Motor neuron (in vitro differentiated cells): ENCODE data around the gene PCCA. TPM values are rescaled to one million over a fixed set of nuclear protein-coding genes. Genes with fewer than 3 reads are reported as not detected.

ENCODE experiments used
- ATAC-seq, 8 experiments: fragments of 200-7000 bp; cut with Tn5 transposase; replicated peaks in 6 of 8; 2 replicates each; pipeline ENCODE4 v1.8.0; 2021; ENCODE audit warnings: mild to moderate bottlenecking in 8 of 8, moderate library complexity in 8 of 8
- H3K27ac ChIP-seq, 2 donors: fragments of 250-450 bp; sonication (Bioruptor Pico); 2 replicates each; pipeline ENCODE4 v1.9.0; 2021; ENCODE audit warnings: antibody characterized with exemption in 2 of 2, mild to moderate bottlenecking in 2 of 2, moderate library complexity in 1 of 2
- H3K4me1 ChIP-seq, 2 donors: fragments of 250-450 bp; sonication (Bioruptor Pico); replicated peaks in 1 of 2; 2 replicates each; pipeline ENCODE4 v1.6.1; 2021; ENCODE audit warnings: antibody characterized with exemption in 2 of 2, mild to moderate bottlenecking in 2 of 2, moderate library complexity in 1 of 2
- H3K4me3 ChIP-seq, 5 donors: fragments of 250-450 bp; sonication (Bioruptor Pico); 2 replicates each; pipeline ENCODE4 v1.9.0; 2021; ENCODE audit warnings: antibody characterized with exemption in 5 of 5, mild to moderate bottlenecking in 5 of 5, moderate library complexity in 4 of 5
- WGBS, 10 experiments: fragments of 450-650 bp; shearing (Covaris generic); methylation state at CpG; one replicate each; pipeline ENCODE4 v1.0.0; 2022; 5-methylcytosine and 5-hydroxymethylcytosine counted together
- in situ Hi-C, 9 experiments: fragments of 400-800 bp; cut with MboI; loops; one replicate each; pipeline ENCODE4 v1.15.0; 2021; ENCODE audit warnings: low sequenced_read_pairs in 9 of 9, low pct_unique_long_range_greater_than_20kb in 2 of 9; ENCODE audit not compliant: unreplicated experiment in 9 of 9
- total RNA-seq, 8 experiments: library from RNA; unstranded; fragments of 300-600 nt; gene quantifications; 2 replicates each; pipeline versions ENCODE4 v1.2.3 to v1.2.4, GENCODE V29; 2022

The PCCA gene
- total RNA-seq, 8 experiments from 2014 or later = 19.1 to 98.3 (median 50.9) TPM

- Histone ChIP-seq H3K27ac (peak overlapping the region; percentile 51 to 73), H3K4me1 (peaks cover 24 to 25% of the 10 kb centered on the region in 2 donors), H3K4me3 (no peak overlapping the region)
- in situ Hi-C loops = no loop called here
- 37 to 100% (median 66%) methylated on average over 1 to 8 of the region's 10 CpGs for WGBS, 10 experiments
- peak in 5 of 8 experiments; percentile 67 to 80 (median 71) for ATAC-seq
Observed at GRCh38 chr13:100100115-100100879, 11.4 kb downstream of the PCCA start.

GRCh38 chr13:100102042-100102441 is 13.1 kb downstream of the PCCA start:
- in situ Hi-C loops = no loop called here
- no peak overlapping the region for H3K27ac ChIP-seq
- no peak for ATAC-seq
- H3K4me3 ChIP-seq = no peak overlapping the region
- peaks cover 24 to 25% of the 10 kb centered on the region in 2 donors for H3K4me1 ChIP-seq
- WGBS, 10 experiments = 80 to 100% (median 97%) methylated on average over 1 to 2 of the region's 2 CpGs; no CpG with 5 or more reads in 2 of the 10 experiments

- 88 to 100% (median 93%) methylated on average over 2 of the region's 2 CpGs; no CpG with 5 or more reads in 2 of the 10 experiments for WGBS, 10 experiments
Observed at GRCh38 chr13:100106005-100106404, 17.1 kb downstream of the PCCA start.

GRCh38 chr13:100106705-100107104 is 17.8 kb downstream of the PCCA start:
- Histone ChIP-seq H3K27ac (no peak overlapping the region), H3K4me1 (peaks cover 0 to 2% of the 10 kb centered on the region in 2 donors), H3K4me3 (no peak overlapping the region)
- in situ Hi-C loops = no loop called here
- 79 to 100% (median 100%) methylated on average over 1 to 3 of the region's 4 CpGs; no CpG with 5 or more reads in 3 of the 10 experiments for WGBS, 10 experiments
- ATAC-seq = no peak

More at GRCh38 chr13:100106005-100106404, 17.1 kb downstream of the PCCA start:
- ATAC-seq = no peak
- no peak overlapping the region for H3K4me3 ChIP-seq
- in situ Hi-C loops = no loop called here
- peaks cover 0 to 5% of the 10 kb centered on the region in 2 donors for H3K4me1 ChIP-seq
- no peak overlapping the region for H3K27ac ChIP-seq

GRCh38 chr13:100108913-100109507 is 20.1 kb downstream of the PCCA start:
- in situ Hi-C loops = no loop called here
- Histone ChIP-seq H3K27ac (no peak overlapping the region), H3K4me3 (no peak overlapping the region), H3K4me1 (peaks cover 0 to 2% of the 10 kb centered on the region in 2 donors)
- ATAC-seq = peak in 3 of 8 experiments; percentile 33 to 60 (median 38)
- 63 to 100% (median 83%) methylated on average over 1 to 3 of the region's 3 CpGs; no CpG with 5 or more reads in 2 of the 10 experiments for WGBS, 10 experiments

- no peak overlapping the region for H3K27ac ChIP-seq
- WGBS, 10 experiments = 60 to 100% (median 96%) methylated on average over 1 to 2 of the region's 2 CpGs
- no peak overlapping the region for H3K4me3 ChIP-seq
- in situ Hi-C loops = no loop called here
- peaks cover 0 to 2% of the 10 kb centered on the region in 2 donors for H3K4me1 ChIP-seq
- no peak for ATAC-seq
Observed at GRCh38 chr13:100110269-100110668, 21.4 kb downstream of the PCCA start.

GRCh38 chr13:100112186-100112838 is 23.4 kb downstream of the PCCA start:
- Histone ChIP-seq H3K4me3 (no peak overlapping the region), H3K4me1 (peaks cover 0 to 2% of the 10 kb centered on the region in 2 donors), H3K27ac (no peak overlapping the region)
- in situ Hi-C loops = no loop called here
- peak in 1 of 8 experiments; percentile 76 for ATAC-seq
- WGBS, 10 experiments = 67 to 100% (median 89%) methylated on average over 1 to 6 of the region's 7 CpGs

- Histone ChIP-seq H3K4me3 (no peak overlapping the region), H3K4me1 (no peaks in the 10 kb centered on the region), H3K27ac (no peak overlapping the region)
- no peak for ATAC-seq
- WGBS, 10 experiments = 33 to 100% (median 100%) methylated on average over 1 of the region's 1 CpG; no CpG with 5 or more reads in 2 of the 10 experiments
- in situ Hi-C loops = no loop called here
Observed at GRCh38 chr13:100115693-100116254, 26.9 kb downstream of the PCCA start.

- no peak for ATAC-seq
- in situ Hi-C loops = no loop called here
- H3K27ac ChIP-seq = no peak overlapping the region
- WGBS, 10 experiments = 43 to 91% (median 71%) methylated on average over 1 to 4 of the region's 5 CpGs; no CpG with 5 or more reads in 1 of the 10 experiments
- no peaks in the 10 kb centered on the region for H3K4me1 ChIP-seq
- H3K4me3 ChIP-seq = no peak overlapping the region
Observed at GRCh38 chr13:100124265-100124664, 35.4 kb downstream of the PCCA start.

- no peak overlapping the region for H3K27ac ChIP-seq
- 82 to 100% (median 90%) methylated on average over 1 to 4 of the region's 4 CpGs; no CpG with 5 or more reads in 1 of the 10 experiments for WGBS, 10 experiments
- H3K4me1 ChIP-seq = no peaks in the 10 kb centered on the region
- no peak for ATAC-seq
- in situ Hi-C loops = no loop called here
- no peak overlapping the region for H3K4me3 ChIP-seq
Observed at GRCh38 chr13:100125946-100126345, 37.1 kb downstream of the PCCA start.

- Histone ChIP-seq H3K4me1 (no peaks in the 10 kb centered on the region), H3K27ac (no peak overlapping the region), H3K4me3 (no peak overlapping the region)
- 60 to 100% (median 97%) methylated on average over 1 to 3 of the region's 3 CpGs; no CpG with 5 or more reads in 3 of the 10 experiments for WGBS, 10 experiments
- peak in 5 of 8 experiments; percentile 42 to 83 (median 80) for ATAC-seq
- in situ Hi-C loops = no loop called here
Observed at GRCh38 chr13:100128373-100128772, 39.5 kb downstream of the PCCA start.

- Histone ChIP-seq H3K27ac (no peak overlapping the region), H3K4me1 (no peaks in the 10 kb centered on the region), H3K4me3 (no peak overlapping the region)
- no peak for ATAC-seq
- in situ Hi-C loops = no loop called here
- WGBS, 10 experiments = 83 to 100% (median 97%) methylated on average over 1 to 3 of the region's 3 CpGs
Observed at GRCh38 chr13:100128838-100129237, 39.9 kb downstream of the PCCA start.

GRCh38 chr13:100129605-100130004 is 40.7 kb downstream of the PCCA start:
- no peaks in the 10 kb centered on the region for H3K4me1 ChIP-seq
- WGBS, 10 experiments = 0 to 83% (median 49%) methylated on average over 1 to 2 of the region's 2 CpGs
- ATAC-seq = peak in 2 of 8 experiments; percentile 23 to 49
- H3K4me3 ChIP-seq = no peak overlapping the region
- in situ Hi-C loops = no loop called here
- H3K27ac ChIP-seq = no peak overlapping the region
